Embryonic facial prominence (tissue), 1 donor: ENCODE results near the gene TREM2.
A peak's percentile ranks its signal among the peaks of the same experiment; 100 is the strongest.

Experiments used
- DNase-seq: peaks from one replicate; pipeline ENCODE4 v3.0.0-alpha.2; 2016; ENCODE audit errors: extremely low spot score

Gene TREM2

GRCh38 chr6:41182069-41183034 lies 19.4 kb upstream of the TREM2 start:
- peak; percentile 31 for DNase-seq

GRCh38 chr6:41181566-41181965 lies 18.6 kb upstream of the TREM2 start:
- no peak for DNase-seq

- DNase-seq, result no peak
Observed at GRCh38 chr6:41179163-41179562, 16.2 kb upstream of the TREM2 start.

GRCh38 chr6:41177695-41178094 lies 14.8 kb upstream of the TREM2 start:
- DNase-seq, result no peak

- DNase-seq, result no peak
Observed at GRCh38 chr6:41177287-41177686, 14.4 kb upstream of the TREM2 start.

- DNase-seq, result no peak
Observed at GRCh38 chr6:41176189-41176588, 13.3 kb upstream of the TREM2 start.

- no peak for DNase-seq
Observed at GRCh38 chr6:41175084-41175483, 12.2 kb upstream of the TREM2 start.

- DNase-seq, result no peak
Observed at GRCh38 chr6:41174610-41175009, 11.7 kb upstream of the TREM2 start.

GRCh38 chr6:41171908-41172307 lies 9.0 kb upstream of the TREM2 start:
- no peak for DNase-seq

GRCh38 chr6:41170547-41171160 lies 7.7 kb upstream of the TREM2 start:
- no peak for DNase-seq

GRCh38 chr6:41167173-41167963 lies 4.5 kb upstream of the TREM2 start:
- DNase-seq, result no peak

GRCh38 chr6:41164551-41165120 lies 1.7 kb upstream of the TREM2 start:
- no peak for DNase-seq

- no peak for DNase-seq
Observed at GRCh38 chr6:41163419-41163717, 452 bp upstream of the TREM2 start.

- DNase-seq, result no peak
Observed at GRCh38 chr6:41161851-41162552, 914 bp downstream of the TREM2 start.

- DNase-seq, result no peak
Observed at GRCh38 chr6:41161380-41161779, 1.5 kb downstream of the TREM2 start.

- DNase-seq, result no peak
Observed at GRCh38 chr6:41160933-41161332, 2.0 kb downstream of the TREM2 start.

GRCh38 chr6:41159415-41160082 lies 3.4 kb downstream of the TREM2 start:
- no peak for DNase-seq

- no peak for DNase-seq
Observed at GRCh38 chr6:41157323-41157722, 5.6 kb downstream of the TREM2 start.

- no peak for DNase-seq
Observed at GRCh38 chr6:41156771-41157170, 6.1 kb downstream of the TREM2 start.

- DNase-seq, result no peak
Observed at GRCh38 chr6:41156001-41156400, 6.9 kb downstream of the TREM2 start.
